ENCODE results near the gene TPSD1. TPM values are rescaled to one million over a fixed set of nuclear protein-coding genes. Genes with fewer than 3 reads are reported as not detected.

The TPSD1 gene
- total and polyA plus RNA-seq, 5 donors, result 0.16 to 0.85 (median 0.26) TPM; not detected in 2

GRCh38 chr16:1214719-1215118, 41.1 kb upstream of the TPSD1 start:
- Histone ChIP-seq H3K27me3 (ENCODE audit: control insufficient read depth, insufficient read depth) (no peaks in the 10 kb centered on the region), H3K9me3 (ENCODE audit: control insufficient read depth, low read length) (no peaks in the 10 kb centered on the region), H3K4me3 (ENCODE audit: low read length) (no peak overlapping the region), H3K27ac (ENCODE audit: low read length) (no peak overlapping the region), H3K4me1 (ENCODE audit: control insufficient read depth, insufficient read depth, low read length) (no peaks in the 10 kb centered on the region)
- 83% methylated on average over 16 of the region's 16 CpGs for WGBS
- no peak for ATAC-seq
- DNase-seq, result no peak
- intact Hi-C loops (cut with DNase I), result no loop called here

- no peaks in the 10 kb centered on the region for H3K9me3 ChIP-seq (ENCODE audit: control insufficient read depth, low read length)
- DNase-seq (no peak), ATAC-seq (no peak)
- 76% methylated on average over 32 of the region's 32 CpGs for WGBS
- H3K4me1 ChIP-seq (ENCODE audit: control insufficient read depth, insufficient read depth, low read length), result no peaks in the 10 kb centered on the region
- no peaks in the 10 kb centered on the region for H3K27me3 ChIP-seq (ENCODE audit: control insufficient read depth, insufficient read depth)
- H3K4me3 ChIP-seq (ENCODE audit: low read length), result no peak overlapping the region
- intact Hi-C loops (cut with DNase I), result no loop called here
- no peak overlapping the region for H3K27ac ChIP-seq (ENCODE audit: low read length)
These were observed 40.1 kb upstream of the TPSD1 start for GRCh38 chr16:1215574-1216295.

GRCh38 chr16:1216296-1216619, 39.6 kb upstream of the TPSD1 start:
- Histone ChIP-seq H3K27me3 (ENCODE audit: control insufficient read depth, insufficient read depth) (no peaks in the 10 kb centered on the region), H3K4me3 (ENCODE audit: low read length) (no peak overlapping the region), H3K27ac (ENCODE audit: low read length) (no peak overlapping the region), H3K4me1 (ENCODE audit: control insufficient read depth, insufficient read depth, low read length) (no peaks in the 10 kb centered on the region), H3K9me3 (ENCODE audit: control insufficient read depth, low read length) (no peaks in the 10 kb centered on the region)
- WGBS, result 86% methylated on average over 12 of the region's 12 CpGs
- ATAC-seq (no peak), DNase-seq (no peak)
- intact Hi-C loops (cut with DNase I), result no loop called here

GRCh38 chr16:1216681-1217400, 39.0 kb upstream of the TPSD1 start:
- WGBS, result 89% methylated on average over 32 of the region's 32 CpGs
- ATAC-seq (no peak), DNase-seq (no peak)
- Histone ChIP-seq H3K27ac (ENCODE audit: low read length) (no peak overlapping the region), H3K27me3 (ENCODE audit: control insufficient read depth, insufficient read depth) (no peaks in the 10 kb centered on the region), H3K4me3 (ENCODE audit: low read length) (no peak overlapping the region), H3K9me3 (ENCODE audit: control insufficient read depth, low read length) (no peaks in the 10 kb centered on the region), H3K4me1 (ENCODE audit: control insufficient read depth, insufficient read depth, low read length) (no peaks in the 10 kb centered on the region)
- intact Hi-C loops (cut with DNase I), result no loop called here

- intact Hi-C loops (cut with DNase I), result no loop called here
- ATAC-seq, result no peak
- Histone ChIP-seq H3K4me1 (ENCODE audit: control insufficient read depth, insufficient read depth, low read length) (no peaks in the 10 kb centered on the region), H3K9me3 (ENCODE audit: control insufficient read depth, low read length) (no peaks in the 10 kb centered on the region), H3K27ac (ENCODE audit: low read length) (no peak overlapping the region), H3K4me3 (ENCODE audit: low read length) (no peak overlapping the region), H3K27me3 (ENCODE audit: control insufficient read depth, insufficient read depth) (no peaks in the 10 kb centered on the region)
- WGBS, result 89% methylated on average over 24 of the region's 24 CpGs
- DNase-seq, result no peak
These were observed 38.3 kb upstream of the TPSD1 start for GRCh38 chr16:1217526-1217925.

- Histone ChIP-seq H3K27ac (ENCODE audit: low read length) (no peak overlapping the region), H3K9me3 (ENCODE audit: control insufficient read depth, low read length) (no peaks in the 10 kb centered on the region), H3K4me3 (ENCODE audit: low read length) (no peak overlapping the region), H3K27me3 (ENCODE audit: control insufficient read depth, insufficient read depth) (no peaks in the 10 kb centered on the region), H3K4me1 (ENCODE audit: control insufficient read depth, insufficient read depth, low read length) (no peaks in the 10 kb centered on the region)
- DNase-seq (no peak), ATAC-seq (no peak)
- intact Hi-C loops (cut with DNase I), result no loop called here
- 89% methylated on average over 49 of the region's 49 CpGs for WGBS
These were observed 37.6 kb upstream of the TPSD1 start for GRCh38 chr16:1218061-1218929.

GRCh38 chr16:1218930-1219611, 36.8 kb upstream of the TPSD1 start:
- no peaks in the 10 kb centered on the region for H3K4me1 ChIP-seq (ENCODE audit: control insufficient read depth, insufficient read depth, low read length)
- no peak for DNase-seq
- no peaks in the 10 kb centered on the region for H3K27me3 ChIP-seq (ENCODE audit: control insufficient read depth, insufficient read depth)
- no peak for ATAC-seq
- no peaks in the 10 kb centered on the region for H3K9me3 ChIP-seq (ENCODE audit: control insufficient read depth, low read length)
- intact Hi-C loops (cut with DNase I), result no loop called here
- H3K4me3 ChIP-seq (ENCODE audit: low read length), result no peak overlapping the region
- 82% methylated on average over 24 of the region's 24 CpGs for WGBS
- no peak overlapping the region for H3K27ac ChIP-seq (ENCODE audit: low read length)

- H3K4me3 ChIP-seq (ENCODE audit: low read length), result no peak overlapping the region
- H3K4me1 ChIP-seq (ENCODE audit: control insufficient read depth, insufficient read depth, low read length), result no peaks in the 10 kb centered on the region
- 93% methylated on average over 55 of the region's 55 CpGs for WGBS
- ATAC-seq (no peak), DNase-seq (no peak)
- no peak overlapping the region for H3K27ac ChIP-seq (ENCODE audit: low read length)
- H3K9me3 ChIP-seq (ENCODE audit: control insufficient read depth, low read length), result no peaks in the 10 kb centered on the region
- intact Hi-C loops (cut with DNase I), result no loop called here
- H3K27me3 ChIP-seq (ENCODE audit: control insufficient read depth, insufficient read depth), result no peaks in the 10 kb centered on the region
These were observed 35.7 kb upstream of the TPSD1 start for GRCh38 chr16:1220098-1220728.

- Histone ChIP-seq H3K27me3 (ENCODE audit: control insufficient read depth, insufficient read depth) (no peaks in the 10 kb centered on the region), H3K9me3 (ENCODE audit: control insufficient read depth, low read length) (no peaks in the 10 kb centered on the region), H3K4me1 (ENCODE audit: control insufficient read depth, insufficient read depth, low read length) (no peaks in the 10 kb centered on the region), H3K27ac (ENCODE audit: low read length) (no peak overlapping the region), H3K4me3 (ENCODE audit: low read length) (no peak overlapping the region)
- 85% methylated on average over 48 of the region's 48 CpGs for WGBS
- ATAC-seq (no peak), DNase-seq (no peak)
- intact Hi-C loops (cut with DNase I), result no loop called here
These were observed 34.8 kb upstream of the TPSD1 start for GRCh38 chr16:1220841-1221627.
